ENCODE results near the gene NME3.

NME3 gene

DNA sequence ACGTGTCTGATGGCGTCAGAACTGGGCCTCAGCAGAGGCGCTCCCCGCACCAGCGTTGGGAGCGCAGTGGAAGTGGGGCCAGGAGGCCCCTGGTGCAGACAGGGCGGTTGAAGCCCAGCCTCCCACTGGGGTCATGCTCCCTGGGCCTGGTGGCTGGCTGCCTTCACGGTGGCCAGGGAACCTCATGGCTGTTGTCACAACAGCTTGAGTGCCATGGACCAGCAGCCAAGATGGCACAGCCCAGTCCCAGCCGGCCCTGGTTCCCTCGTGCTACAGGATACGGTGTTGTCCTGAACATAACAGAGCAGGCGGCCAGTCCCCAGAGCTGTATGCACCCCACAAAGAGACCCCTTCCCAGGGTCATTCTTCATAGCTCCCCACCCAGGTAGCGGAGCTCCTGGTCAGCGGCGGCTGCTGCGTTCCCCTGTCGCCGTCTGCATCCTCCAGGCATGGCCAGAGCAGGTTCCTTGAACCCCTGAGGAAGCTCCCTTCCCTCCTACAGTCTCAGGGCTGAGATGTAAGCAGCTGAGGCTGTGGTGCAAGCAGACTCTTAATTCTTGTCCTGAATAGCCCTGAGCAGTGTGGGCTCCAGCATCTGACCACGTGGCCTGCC, 29.7 kb downstream of the NME3 start:
- Histone ChIP-seq H3K36me3 (ENCODE audit: low read depth) (peaks cover 4% of the 10 kb centered on the region; the same call in 1 of the 2 replicates), H3K27ac (ENCODE audit: poor library complexity, severe bottlenecking) (no peak overlapping the region), H3K9me3 (ENCODE audit: severe bottlenecking) (no peaks in the 10 kb centered on the region), H3K4me1 (ENCODE audit: insufficient read depth, poor library complexity, severe bottlenecking) (peaks cover 15% of the 10 kb centered on the region), H3K27me3 (ENCODE audit: insufficient read depth, poor library complexity, severe bottlenecking) (no peaks in the 10 kb centered on the region), H3K4me3 (ENCODE audit: severe bottlenecking) (no peak overlapping the region)
- DNase-seq (ENCODE audit: low spot score) = no peak
- TF ChIP-seq, protein P1, sequence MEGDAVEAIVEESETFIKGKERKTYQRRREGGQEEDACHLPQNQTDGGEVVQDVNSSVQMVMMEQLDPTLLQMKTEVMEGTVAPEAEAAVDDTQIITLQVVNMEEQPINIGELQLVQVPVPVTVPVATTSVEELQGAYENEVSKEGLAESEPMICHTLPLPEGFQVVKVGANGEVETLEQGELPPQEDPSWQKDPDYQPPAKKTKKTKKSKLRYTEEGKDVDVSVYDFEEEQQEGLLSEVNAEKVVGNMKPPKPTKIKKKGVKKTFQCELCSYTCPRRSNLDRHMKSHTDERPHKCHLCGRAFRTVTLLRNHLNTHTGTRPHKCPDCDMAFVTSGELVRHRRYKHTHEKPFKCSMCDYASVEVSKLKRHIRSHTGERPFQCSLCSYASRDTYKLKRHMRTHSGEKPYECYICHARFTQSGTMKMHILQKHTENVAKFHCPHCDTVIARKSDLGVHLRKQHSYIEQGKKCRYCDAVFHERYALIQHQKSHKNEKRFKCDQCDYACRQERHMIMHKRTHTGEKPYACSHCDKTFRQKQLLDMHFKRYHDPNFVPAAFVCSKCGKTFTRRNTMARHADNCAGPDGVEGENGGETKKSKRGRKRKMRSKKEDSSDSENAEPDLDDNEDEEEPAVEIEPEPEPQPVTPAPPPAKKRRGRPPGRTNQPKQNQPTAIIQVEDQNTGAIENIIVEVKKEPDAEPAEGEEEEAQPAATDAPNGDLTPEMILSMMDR (IDR thresholded peaks at IDR 0.05; ENCODE audit: poor library complexity, severe bottlenecking) = no peak
- ATAC-seq (ENCODE audit: low read depth) = no peak

DNA sequence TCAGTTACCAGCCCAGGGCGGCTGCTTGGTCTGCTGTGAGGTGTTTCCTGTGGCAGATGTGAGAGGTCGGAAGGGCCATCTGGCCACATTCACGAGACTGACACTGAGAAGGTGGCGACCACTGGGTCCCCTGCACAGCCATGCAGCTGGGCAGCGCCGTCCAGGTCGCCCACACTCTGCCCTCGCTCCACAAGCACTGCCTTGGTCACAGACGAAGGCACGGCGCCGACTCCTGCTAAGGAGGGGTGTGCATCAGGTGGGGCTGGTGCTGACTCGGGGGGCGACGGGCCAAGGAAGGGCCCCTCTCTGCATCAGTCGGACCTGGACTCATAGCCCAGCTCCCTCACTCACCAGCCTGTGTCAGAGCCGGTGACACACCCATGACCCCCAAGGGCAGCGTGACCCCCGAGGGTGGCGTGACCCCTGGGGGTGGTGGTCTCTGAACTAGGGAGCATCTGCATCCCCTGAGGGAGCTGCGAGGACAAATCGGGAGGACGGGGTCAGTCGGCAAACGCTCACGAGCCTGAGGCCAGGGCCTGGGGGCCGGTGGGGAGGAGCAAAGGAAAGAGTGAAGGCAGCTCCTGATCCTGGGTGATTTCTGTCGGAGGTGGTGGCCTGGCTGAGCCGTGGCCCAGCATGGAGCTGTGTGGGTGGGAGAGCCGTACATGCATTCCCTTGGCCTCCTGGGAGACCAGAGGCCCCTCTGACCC, 30.4 kb downstream of the NME3 start:
- Histone ChIP-seq H3K9me3 (ENCODE audit: severe bottlenecking) (no peaks in the 10 kb centered on the region), H3K4me1 (ENCODE audit: insufficient read depth, poor library complexity, severe bottlenecking) (peaks cover 11% of the 10 kb centered on the region), H3K27ac (ENCODE audit: poor library complexity, severe bottlenecking) (no peak overlapping the region), H3K4me3 (ENCODE audit: severe bottlenecking) (no peak overlapping the region), H3K27me3 (ENCODE audit: insufficient read depth, poor library complexity, severe bottlenecking) (no peaks in the 10 kb centered on the region), H3K36me3 (ENCODE audit: low read depth) (peaks cover 4% of the 10 kb centered on the region; the same call in 1 of the 2 replicates)
- no peak for ATAC-seq (ENCODE audit: low read depth)
- no peak for DNase-seq (ENCODE audit: low spot score)
- TF ChIP-seq, protein P1 (IDR thresholded peaks at IDR 0.05; ENCODE audit: poor library complexity, severe bottlenecking) = no peak

DNA sequence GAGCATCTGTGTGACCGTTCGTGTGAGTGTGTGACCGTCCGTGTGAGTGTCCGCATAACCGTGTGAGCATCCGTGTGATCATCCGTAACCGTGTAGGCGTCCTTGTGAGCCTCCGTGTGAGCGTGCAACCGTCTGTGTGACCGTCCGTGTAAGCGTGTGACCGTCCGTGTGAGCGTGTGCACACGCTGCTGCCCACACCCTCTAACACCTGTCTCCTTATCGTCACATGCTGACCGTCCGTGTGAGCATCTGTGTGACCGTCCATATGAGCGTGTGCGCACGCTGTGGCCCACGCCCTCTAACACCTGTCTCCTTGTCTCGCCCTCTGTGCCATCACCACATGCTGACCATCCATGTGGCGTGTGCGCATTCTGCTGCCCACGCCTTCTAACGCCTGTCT, 31.1 kb downstream of the NME3 start:
- no peak for DNase-seq (ENCODE audit: low spot score)
- H3K27me3 ChIP-seq (ENCODE audit: insufficient read depth, poor library complexity, severe bottlenecking) = no peaks in the 10 kb centered on the region
- peaks cover 4% of the 10 kb centered on the region; the same call in 1 of the 2 replicates for H3K36me3 ChIP-seq (ENCODE audit: low read depth)
- ATAC-seq (ENCODE audit: low read depth) = no peak
- H3K4me1 ChIP-seq (ENCODE audit: insufficient read depth, poor library complexity, severe bottlenecking) = peaks cover 6% of the 10 kb centered on the region
- TF ChIP-seq, protein P1 (IDR thresholded peaks at IDR 0.05; ENCODE audit: poor library complexity, severe bottlenecking) = no peak
- no peaks in the 10 kb centered on the region for H3K9me3 ChIP-seq (ENCODE audit: severe bottlenecking)
- no peak overlapping the region for H3K27ac ChIP-seq (ENCODE audit: poor library complexity, severe bottlenecking)
- no peak overlapping the region for H3K4me3 ChIP-seq (ENCODE audit: severe bottlenecking)

DNA sequence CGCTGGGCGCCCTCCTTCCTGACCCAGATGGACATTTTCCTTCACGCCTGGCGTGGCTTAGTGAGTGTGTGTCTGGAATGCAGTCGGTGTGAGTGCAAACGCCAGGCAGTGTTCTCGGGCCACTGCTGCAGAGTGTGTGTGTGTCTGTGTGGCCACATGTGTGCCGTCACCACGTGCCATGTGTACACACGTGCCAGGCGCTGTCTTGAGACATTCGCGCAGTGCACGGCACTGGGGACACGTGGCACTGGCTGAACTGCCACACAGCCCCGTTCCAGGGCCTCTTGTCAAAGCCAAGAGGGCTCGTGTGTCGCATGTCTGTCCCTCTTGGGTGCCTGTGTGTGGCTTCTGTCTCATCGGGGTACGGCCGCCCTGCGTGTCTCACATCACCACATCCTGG, 36.5 kb downstream of the NME3 start:
- ATAC-seq (ENCODE audit: low read depth) = no peak; the same call in 2 of the 3 replicates
- H3K4me3 ChIP-seq (ENCODE audit: severe bottlenecking) = no peak overlapping the region

More for the DNA sequence above, 36.5 kb downstream of the NME3 start:
- Histone ChIP-seq H3K27me3 (ENCODE audit: insufficient read depth, poor library complexity, severe bottlenecking) (no peaks in the 10 kb centered on the region), H3K4me1 (ENCODE audit: insufficient read depth, poor library complexity, severe bottlenecking) (no peaks in the 10 kb centered on the region), H3K36me3 (ENCODE audit: low read depth) (peaks cover 20% of the 10 kb centered on the region), H3K9me3 (ENCODE audit: severe bottlenecking) (no peaks in the 10 kb centered on the region), H3K27ac (ENCODE audit: poor library complexity, severe bottlenecking) (no peak overlapping the region)
- TF ChIP-seq, protein P1 (IDR thresholded peaks at IDR 0.05; ENCODE audit: poor library complexity, severe bottlenecking) = no peak
- DNase-seq (ENCODE audit: low spot score) = no peak

Measured in RWPE2 (cell line).